Skeletal muscle satellite cell (primary cell): ENCODE data around the gene FRG2B.
"Not testable (repeated sequence)": the region's sequence is repeated elsewhere in the genome, so short reads cannot be mapped to it uniquely, and the experiment has no call there.

Experiments
- H3K27me3 ChIP-seq: 2 replicates; pipeline ENCODE4 v1.7.0; 2013; ENCODE audit warnings: low read length; ENCODE audit not compliant: control insufficient read depth, insufficient read depth
- H3K36me3 ChIP-seq: 2 replicates; pipeline ENCODE4 v1.7.0; 2013; ENCODE audit warnings: mild to moderate bottlenecking, control low read depth, low read length; ENCODE audit not compliant: insufficient read depth
- H3K4me1 ChIP-seq: 2 replicates; pipeline ENCODE4 v1.7.0; 2013; ENCODE audit warnings: low read length; ENCODE audit not compliant: control insufficient read depth, insufficient read depth
- H3K4me2 ChIP-seq: 2 replicates; pipeline ENCODE4 v1.7.0; 2013; ENCODE audit warnings: mild to moderate bottlenecking, low read length
- H3K4me3 ChIP-seq: 2 replicates; pipeline ENCODE4 v1.7.0; 2013; ENCODE audit warnings: low read length
- H3K9ac ChIP-seq: 2 replicates; pipeline ENCODE4 v1.7.0; 2013; ENCODE audit warnings: mild to moderate bottlenecking, low read depth, low read length, moderate library complexity
- H3K9me3 ChIP-seq: replicated peaks from 2 replicates; pipeline ENCODE4 v1.7.0; 2013; ENCODE audit warnings: mild to moderate bottlenecking, control low read depth, low read length

The FRG2B gene

DNA sequence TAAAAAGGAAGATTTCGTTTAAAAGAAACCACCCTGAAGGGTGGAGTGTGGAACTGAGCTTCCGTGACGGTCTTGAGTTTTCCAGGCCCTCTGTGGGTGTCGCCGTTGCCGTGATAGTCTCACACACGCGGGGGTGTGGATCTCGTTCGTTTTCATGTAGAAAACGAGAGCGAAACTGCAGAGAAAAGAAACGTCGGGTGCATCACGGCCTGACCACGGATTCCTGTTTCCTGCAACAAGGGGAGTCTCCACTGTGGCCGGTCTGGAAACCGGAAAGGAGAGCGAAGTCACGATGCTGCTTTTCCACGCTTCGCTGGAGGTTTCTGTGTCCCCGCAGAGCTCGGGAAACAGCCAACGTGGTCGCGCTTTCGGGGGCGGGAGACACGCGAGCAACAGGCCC, 4.1 kb downstream of the FRG2B start:
- H3K27me3 ChIP-seq, H3K36me3 ChIP-seq, H3K4me2 ChIP-seq, H3K9ac ChIP-seq, H3K4me3 ChIP-seq, H3K9me3 ChIP-seq, H3K4me1 ChIP-seq: not testable (repeated sequence)

- Histone ChIP-seq H3K4me1 (no peaks in the 10 kb centered on the region), H3K9me3 (no peaks in the 10 kb centered on the region), H3K4me2 (no peak overlapping the region)
Observed at GRCh38 chr10:133618851-133619250, 7.7 kb downstream of the FRG2B start.

GRCh38 chr10:133617196-133617595, 9.4 kb downstream of the FRG2B start:
- H3K9me3 ChIP-seq, result no peaks in the 10 kb centered on the region
- H3K4me2 ChIP-seq, result no peak overlapping the region
- no peaks in the 10 kb centered on the region for H3K4me1 ChIP-seq
- H3K9ac ChIP-seq, result no peak overlapping the region
- H3K36me3 ChIP-seq, result no peaks in the 10 kb centered on the region
- peaks cover 9% of the 10 kb centered on the region for H3K27me3 ChIP-seq
- H3K4me3 ChIP-seq, result no peak overlapping the region

More at GRCh38 chr10:133618851-133619250, 7.7 kb downstream of the FRG2B start:
- Histone ChIP-seq H3K9ac (no peak overlapping the region), H3K36me3 (no peaks in the 10 kb centered on the region), H3K27me3 (peaks cover 6% of the 10 kb centered on the region), H3K4me3 (no peak overlapping the region)

DNA sequence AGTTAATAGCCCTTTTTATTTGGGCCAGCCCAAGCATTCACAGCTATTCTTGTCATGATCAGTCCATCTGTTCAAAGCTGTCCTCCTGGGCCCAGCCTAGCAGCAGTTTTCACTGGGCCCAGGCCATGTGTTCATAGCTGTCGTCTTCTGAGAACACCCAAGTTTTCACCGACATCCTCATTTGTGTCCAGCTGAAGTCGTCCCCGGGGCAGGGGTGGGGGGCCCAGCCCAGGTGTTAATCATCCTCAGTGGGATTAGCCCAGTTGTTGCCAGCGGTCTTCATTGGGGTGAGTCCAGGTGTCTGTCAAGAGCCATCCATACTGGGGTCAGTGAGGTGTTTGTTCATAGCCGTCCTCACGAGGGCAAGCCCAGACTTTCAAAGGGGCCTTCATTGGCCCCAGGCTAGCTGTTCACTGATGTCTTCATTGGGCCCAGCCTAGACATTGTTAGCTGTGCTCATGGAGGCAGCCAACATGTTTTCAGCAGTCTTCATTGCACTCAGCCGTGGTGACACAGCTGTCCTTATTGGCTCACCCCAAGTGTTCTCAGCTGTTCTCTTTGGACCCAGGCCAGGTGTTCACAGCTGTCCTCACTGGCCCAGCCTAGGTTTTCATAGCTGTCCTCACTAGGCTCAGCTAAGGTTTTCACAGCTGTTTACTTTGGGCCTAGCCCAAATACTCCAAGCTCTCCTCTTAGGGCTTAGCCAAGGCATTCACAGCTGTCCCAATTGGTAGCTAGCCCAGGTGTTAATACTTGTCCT, 10.0 kb downstream of the FRG2B start:
- H3K9me3 ChIP-seq, result no peaks in the 10 kb centered on the region
- H3K36me3 ChIP-seq, result no peaks in the 10 kb centered on the region
- H3K4me2 ChIP-seq, result no peak overlapping the region
- H3K27me3 ChIP-seq, result peaks cover 9% of the 10 kb centered on the region
- no peak overlapping the region for H3K4me3 ChIP-seq
- H3K4me1 ChIP-seq, result no peaks in the 10 kb centered on the region
- H3K9ac ChIP-seq, result no peak overlapping the region

- Histone ChIP-seq H3K4me1 (no peaks in the 10 kb centered on the region), H3K9me3 (no peaks in the 10 kb centered on the region), H3K27me3 (peaks cover 9% of the 10 kb centered on the region), H3K4me2 (no peak overlapping the region), H3K36me3 (no peaks in the 10 kb centered on the region), H3K4me3 (no peak overlapping the region), H3K9ac (no peak overlapping the region)
Observed at GRCh38 chr10:133614830-133615580, 11.6 kb downstream of the FRG2B start.

DNA sequence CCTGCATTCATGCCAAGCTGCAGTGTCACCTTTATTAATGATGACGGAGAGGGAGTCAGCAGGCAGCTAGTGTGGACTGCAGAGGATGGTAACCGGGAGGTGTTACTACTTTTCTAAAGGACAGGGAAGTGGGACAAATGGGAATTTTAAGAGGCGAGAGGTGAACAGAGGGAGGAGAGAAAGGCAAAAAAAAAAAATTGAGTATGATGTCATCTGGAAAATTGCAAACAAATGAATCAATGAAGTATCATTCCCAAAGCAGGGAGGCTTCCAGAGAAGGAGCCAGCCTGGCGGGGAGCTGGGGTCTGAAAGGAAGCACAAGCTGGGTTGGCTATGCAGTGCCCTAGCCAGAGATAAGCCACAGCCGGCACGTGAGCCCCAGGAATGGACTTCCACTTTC, 12.9 kb downstream of the FRG2B start:
- H3K36me3 ChIP-seq, result no peaks in the 10 kb centered on the region
- no peaks in the 10 kb centered on the region for H3K4me1 ChIP-seq
- H3K9ac ChIP-seq, result no peak overlapping the region
- no peak overlapping the region for H3K4me2 ChIP-seq
- H3K27me3 ChIP-seq, result peaks cover 9% of the 10 kb centered on the region
- H3K4me3 ChIP-seq, result no peak overlapping the region
- no peaks in the 10 kb centered on the region for H3K9me3 ChIP-seq

- no peak overlapping the region for H3K4me2 ChIP-seq
- no peaks in the 10 kb centered on the region for H3K36me3 ChIP-seq
- peaks cover 9% of the 10 kb centered on the region for H3K27me3 ChIP-seq
- no peaks in the 10 kb centered on the region for H3K9me3 ChIP-seq
- no peaks in the 10 kb centered on the region for H3K4me1 ChIP-seq
- H3K4me3 ChIP-seq, result no peak overlapping the region
- H3K9ac ChIP-seq, result no peak overlapping the region
Observed at GRCh38 chr10:133611079-133611478, 15.5 kb downstream of the FRG2B start.

DNA sequence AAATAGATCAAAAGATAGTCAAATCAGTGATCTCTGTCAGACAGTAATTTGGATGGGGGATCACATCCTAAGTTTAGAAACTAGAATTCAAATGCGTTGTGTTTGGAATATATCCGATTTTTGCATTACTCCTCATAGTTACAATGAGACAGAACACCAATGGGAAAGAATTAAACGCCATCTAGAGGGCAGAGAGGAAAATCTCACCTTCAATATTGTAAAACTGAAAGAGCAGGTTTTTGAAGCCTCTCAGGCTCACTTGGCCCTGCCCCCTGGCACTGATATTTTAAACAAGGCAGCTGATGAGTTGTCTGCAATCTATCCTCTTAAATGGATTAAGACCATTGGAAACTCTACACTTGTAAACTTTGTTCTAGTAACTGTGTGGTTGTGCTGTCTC, 17.7 kb downstream of the FRG2B start:
- no peak overlapping the region for H3K4me2 ChIP-seq
- H3K27me3 ChIP-seq, result peaks cover 3% of the 10 kb centered on the region
- H3K4me3 ChIP-seq, result no peak overlapping the region
- H3K9ac ChIP-seq, result no peak overlapping the region
- H3K36me3 ChIP-seq, result no peaks in the 10 kb centered on the region
- no peaks in the 10 kb centered on the region for H3K9me3 ChIP-seq
- no peaks in the 10 kb centered on the region for H3K4me1 ChIP-seq

- H3K27me3 ChIP-seq, H3K9me3 ChIP-seq, H3K36me3 ChIP-seq, H3K4me2 ChIP-seq, H3K4me1 ChIP-seq, H3K9ac ChIP-seq, H3K4me3 ChIP-seq: not testable (repeated sequence)
Observed at GRCh38 chr10:133603434-133603833, 23.2 kb downstream of the FRG2B start.

GRCh38 chr10:133600657-133601056, 25.9 kb downstream of the FRG2B start:
- Histone ChIP-seq H3K4me3 (no peak overlapping the region), H3K36me3 (no peaks in the 10 kb centered on the region), H3K9ac (no peak overlapping the region), H3K27me3 (no peaks in the 10 kb centered on the region), H3K4me1 (no peaks in the 10 kb centered on the region), H3K9me3 (no peaks in the 10 kb centered on the region), H3K4me2 (no peak overlapping the region)

DNA sequence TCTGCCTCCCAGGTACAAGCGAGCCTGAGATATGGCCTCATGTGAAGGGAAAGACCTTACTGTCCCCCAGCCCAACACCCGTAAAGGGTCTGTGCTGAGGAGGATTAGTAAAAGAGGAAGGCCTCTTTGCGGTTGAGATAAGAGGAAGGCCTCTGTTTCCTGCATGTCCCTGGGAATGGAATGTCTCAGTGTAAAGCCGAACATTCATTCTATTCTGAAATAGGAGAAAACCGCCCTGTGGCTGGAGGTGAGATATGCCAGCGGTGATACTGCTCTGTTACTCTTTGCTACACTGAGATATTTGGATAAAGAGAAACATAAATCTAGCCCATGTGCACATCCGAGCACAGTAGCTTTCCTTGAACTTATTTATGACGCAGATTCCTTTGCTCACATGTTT, 26.7 kb downstream of the FRG2B start:
- not testable (repeated sequence) for H3K4me1 ChIP-seq, H3K36me3 ChIP-seq, H3K27me3 ChIP-seq, H3K4me3 ChIP-seq, H3K9ac ChIP-seq, H3K9me3 ChIP-seq, H3K4me2 ChIP-seq

DNA sequence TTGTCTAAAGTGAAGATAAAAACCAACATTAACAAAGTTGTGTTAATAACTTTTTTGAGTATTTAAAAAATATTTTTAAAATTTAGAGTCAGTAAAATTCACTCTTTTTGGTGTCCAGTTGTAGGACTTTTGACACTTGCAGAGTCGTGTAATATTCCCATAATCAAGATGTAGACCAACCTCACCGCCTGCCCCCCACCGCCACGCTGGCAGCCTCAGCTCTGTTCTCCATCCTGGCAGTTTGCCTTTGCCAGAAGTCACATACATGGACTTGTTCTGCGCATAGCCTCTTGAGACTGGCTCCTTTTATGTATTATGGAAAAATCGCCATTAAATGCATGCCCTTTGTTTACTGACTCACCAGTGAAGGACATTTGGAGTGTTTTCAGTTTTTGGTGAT, 33.9 kb downstream of the FRG2B start:
- H3K4me3 ChIP-seq, result no peak overlapping the region

More for the DNA sequence above, 33.9 kb downstream of the FRG2B start:
- Histone ChIP-seq H3K9me3 (no peaks in the 10 kb centered on the region), H3K9ac (no peak overlapping the region), H3K4me2 (no peak overlapping the region), H3K27me3 (peaks cover 5% of the 10 kb centered on the region), H3K36me3 (no peaks in the 10 kb centered on the region), H3K4me1 (no peaks in the 10 kb centered on the region)
